ENCODE measurements around the gene SCAMP1.

Gene SCAMP1

DNA sequence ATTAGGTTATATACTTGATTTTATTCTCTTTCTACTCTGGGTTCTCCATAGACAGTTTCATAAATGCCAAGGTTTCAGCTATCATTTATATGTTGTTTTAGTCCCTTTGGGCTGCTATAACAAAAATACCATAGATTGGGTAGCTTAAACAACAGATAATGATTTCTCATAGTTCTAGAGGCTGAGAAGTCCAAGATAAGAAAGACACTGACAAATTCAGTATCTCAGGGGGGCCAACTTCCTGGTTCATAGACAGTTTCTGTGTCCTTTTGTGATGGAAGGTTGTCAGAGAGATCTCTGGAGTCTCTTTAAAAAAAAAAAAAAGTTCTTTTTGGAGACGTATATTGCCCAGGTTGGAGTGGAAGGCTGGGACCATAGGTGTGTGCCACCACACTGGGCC, 113.3 kb downstream of the SCAMP1 start:
- H3K27ac ChIP-seq, result no peak overlapping the region
- H3K9me3 ChIP-seq, result no peaks in the 10 kb centered on the region
- TF ChIP-seq, protein P1, sequence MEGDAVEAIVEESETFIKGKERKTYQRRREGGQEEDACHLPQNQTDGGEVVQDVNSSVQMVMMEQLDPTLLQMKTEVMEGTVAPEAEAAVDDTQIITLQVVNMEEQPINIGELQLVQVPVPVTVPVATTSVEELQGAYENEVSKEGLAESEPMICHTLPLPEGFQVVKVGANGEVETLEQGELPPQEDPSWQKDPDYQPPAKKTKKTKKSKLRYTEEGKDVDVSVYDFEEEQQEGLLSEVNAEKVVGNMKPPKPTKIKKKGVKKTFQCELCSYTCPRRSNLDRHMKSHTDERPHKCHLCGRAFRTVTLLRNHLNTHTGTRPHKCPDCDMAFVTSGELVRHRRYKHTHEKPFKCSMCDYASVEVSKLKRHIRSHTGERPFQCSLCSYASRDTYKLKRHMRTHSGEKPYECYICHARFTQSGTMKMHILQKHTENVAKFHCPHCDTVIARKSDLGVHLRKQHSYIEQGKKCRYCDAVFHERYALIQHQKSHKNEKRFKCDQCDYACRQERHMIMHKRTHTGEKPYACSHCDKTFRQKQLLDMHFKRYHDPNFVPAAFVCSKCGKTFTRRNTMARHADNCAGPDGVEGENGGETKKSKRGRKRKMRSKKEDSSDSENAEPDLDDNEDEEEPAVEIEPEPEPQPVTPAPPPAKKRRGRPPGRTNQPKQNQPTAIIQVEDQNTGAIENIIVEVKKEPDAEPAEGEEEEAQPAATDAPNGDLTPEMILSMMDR (IDR thresholded peaks at IDR 0.05), result no peak
- no peaks in the 10 kb centered on the region for H3K36me3 ChIP-seq
- H3K4me1 ChIP-seq (ENCODE audit: control insufficient read depth in 1 of 2, insufficient read depth in 1 of 2, low read depth in 1 of 2, low read length in 1 of 2), result no peaks in the 10 kb centered on the region
- no peak overlapping the region for H3K4me3 ChIP-seq (ENCODE audit: low read depth in 1 of 2, low read length in 1 of 2)
- H3K27me3 ChIP-seq, result no peaks in the 10 kb centered on the region

DNA sequence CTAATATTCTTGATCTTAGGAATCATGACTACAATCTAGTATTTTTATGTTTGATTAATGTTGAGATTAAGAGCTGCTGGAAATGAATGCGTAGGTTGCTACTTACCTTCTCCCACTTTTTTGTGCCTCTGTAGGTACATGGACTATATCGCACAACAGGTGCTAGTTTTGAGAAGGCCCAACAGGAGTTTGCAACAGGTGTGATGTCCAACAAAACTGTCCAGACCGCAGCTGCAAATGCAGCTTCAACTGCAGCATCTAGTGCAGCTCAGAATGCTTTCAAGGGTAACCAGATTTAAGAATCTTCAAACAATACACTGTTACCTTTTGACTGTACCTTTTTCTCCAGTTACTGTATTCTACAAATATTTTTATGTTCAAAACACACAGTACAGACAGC, 115.0 kb downstream of the SCAMP1 start:
- H3K27me3 ChIP-seq, result no peaks in the 10 kb centered on the region
- no peaks in the 10 kb centered on the region for H3K36me3 ChIP-seq
- no peak overlapping the region for H3K27ac ChIP-seq
- TF ChIP-seq, protein P1 (IDR thresholded peaks at IDR 0.05), result no peak
- H3K4me3 ChIP-seq (ENCODE audit: low read depth in 1 of 2, low read length in 1 of 2), result no peak overlapping the region
- H3K9me3 ChIP-seq, result no peaks in the 10 kb centered on the region
- no peaks in the 10 kb centered on the region for H3K4me1 ChIP-seq (ENCODE audit: control insufficient read depth in 1 of 2, insufficient read depth in 1 of 2, low read depth in 1 of 2, low read length in 1 of 2)

DNA sequence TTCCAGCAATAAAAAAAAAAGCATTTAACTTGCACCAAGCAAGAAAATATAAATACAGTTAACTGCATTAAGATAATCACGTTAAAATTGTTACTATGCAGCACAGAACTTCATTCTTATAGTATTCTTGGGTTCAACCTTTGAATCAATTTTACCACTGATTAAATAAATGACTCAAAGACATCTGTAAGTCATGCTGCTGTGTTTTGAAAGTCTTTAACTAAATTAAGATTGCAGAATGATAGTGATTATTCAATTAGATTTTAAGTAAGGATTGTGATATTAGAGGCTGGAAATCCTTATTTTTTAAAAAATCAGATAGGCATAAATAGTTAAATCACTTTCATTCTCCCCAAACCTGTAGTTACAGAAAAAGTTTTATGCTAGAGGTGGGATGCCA, 116.4 kb downstream of the SCAMP1 start:
- Histone ChIP-seq H3K4me3 (ENCODE audit: low read depth in 1 of 2, low read length in 1 of 2) (no peak overlapping the region), H3K27ac (no peak overlapping the region), H3K4me1 (ENCODE audit: control insufficient read depth in 1 of 2, insufficient read depth in 1 of 2, low read depth in 1 of 2, low read length in 1 of 2) (no peaks in the 10 kb centered on the region), H3K36me3 (no peaks in the 10 kb centered on the region), H3K27me3 (no peaks in the 10 kb centered on the region), H3K9me3 (no peaks in the 10 kb centered on the region)
- TF ChIP-seq, protein P1 (IDR thresholded peaks at IDR 0.05), result no peak

DNA sequence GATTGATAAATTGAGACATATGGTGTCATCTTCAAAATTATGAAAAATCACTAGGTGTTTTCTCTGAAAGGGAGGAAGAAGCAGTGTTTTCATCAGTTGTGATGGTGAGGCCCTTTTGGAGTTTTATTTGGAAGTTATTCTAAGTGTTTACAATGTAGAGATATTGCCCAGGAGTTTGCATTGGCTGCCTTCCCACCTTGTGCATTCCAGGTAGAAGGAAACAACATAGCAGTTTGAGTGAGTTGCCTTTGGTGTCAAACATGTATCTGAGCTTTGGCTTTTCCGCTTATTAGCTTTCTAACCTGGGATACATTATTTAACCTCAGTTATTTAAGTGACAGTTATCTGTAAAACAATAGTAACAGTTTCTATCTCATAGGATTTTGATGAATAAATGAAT, 122.5 kb downstream of the SCAMP1 start:
- Histone ChIP-seq H3K4me3 (ENCODE audit: low read depth in 1 of 2, low read length in 1 of 2) (peak overlapping the region; percentile 26 to 47), H3K9me3 (no peaks in the 10 kb centered on the region), H3K36me3 (no peaks in the 10 kb centered on the region), H3K27ac (peak overlapping the region; percentile 84), H3K27me3 (no peaks in the 10 kb centered on the region), H3K4me1 (ENCODE audit: control insufficient read depth in 1 of 2, insufficient read depth in 1 of 2, low read depth in 1 of 2, low read length in 1 of 2) (peaks cover 42 to 55% of the 10 kb centered on the region in 2 experiments)
- TF ChIP-seq, protein P1 (IDR thresholded peaks at IDR 0.05), result no peak

DNA sequence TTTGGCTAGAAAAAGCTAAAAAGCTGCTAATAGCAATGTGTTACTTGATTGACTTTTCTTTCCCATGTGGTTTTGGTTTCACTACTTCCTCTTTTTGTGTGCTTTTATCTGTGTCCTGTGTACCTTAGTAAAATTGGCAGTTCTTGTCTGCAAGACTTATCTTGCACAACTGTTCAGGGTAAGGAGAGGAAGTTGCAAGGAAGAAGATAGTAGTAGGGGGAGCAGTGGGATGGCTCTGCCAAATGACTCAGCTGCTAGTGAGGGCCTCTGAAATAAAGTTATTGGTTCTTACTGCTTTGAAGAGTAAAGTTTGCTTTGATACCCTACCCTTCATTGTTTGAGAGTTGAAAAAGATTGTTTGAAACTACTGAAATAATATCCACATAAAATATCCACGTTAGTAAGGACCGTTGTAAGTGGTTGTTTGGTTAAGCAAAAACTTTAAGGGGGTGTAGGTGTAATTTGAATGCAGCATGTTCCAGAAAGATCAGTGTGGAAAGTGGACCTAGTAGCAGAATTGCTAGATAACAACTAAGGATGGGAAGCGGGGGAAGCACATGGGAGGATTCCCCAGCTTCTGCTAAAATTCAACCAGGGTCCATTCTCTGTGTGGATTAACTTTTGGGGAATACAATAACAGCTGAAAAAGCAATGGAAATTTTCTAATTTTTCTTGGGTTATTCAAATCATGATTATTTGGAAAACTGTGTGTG, 123.5 kb downstream of the SCAMP1 start:
- H3K4me1 ChIP-seq (ENCODE audit: control insufficient read depth in 1 of 2, insufficient read depth in 1 of 2, low read depth in 1 of 2, low read length in 1 of 2), result peaks cover 52 to 65% of the 10 kb centered on the region in 2 experiments
- H3K4me3 ChIP-seq (ENCODE audit: low read depth in 1 of 2, low read length in 1 of 2), result peak overlapping the region; percentile 26 to 47
- no peaks in the 10 kb centered on the region for H3K36me3 ChIP-seq
- H3K27ac ChIP-seq, result peak overlapping the region; percentile 84
- H3K9me3 ChIP-seq, result no peaks in the 10 kb centered on the region
- no peaks in the 10 kb centered on the region for H3K27me3 ChIP-seq
- TF ChIP-seq, protein P1 (IDR thresholded peaks at IDR 0.05), result peak; percentile 22

All from neutrophil (primary cell).